Neural cell (in vitro differentiated cells): ENCODE data around the gene STK17B. TPM values are rescaled to one million over a fixed set of nuclear protein-coding genes. Genes with fewer than 3 reads are reported as not detected.

Source experiments
- H2AFZ ChIP-seq: fragments of 200-600, 300-800 bp; sonication (generic), shearing (Covaris generic); 2 replicates; pipeline ENCODE4 v1.6.0; 2014; ENCODE audit warnings: low read depth, mild to moderate bottlenecking, antibody characterized with exemption, low read length, moderate library complexity
- H3F3A ChIP-seq: fragments of 200-600 bp; shearing (Covaris generic); 2 replicates; pipeline ENCODE4 v1.6.1; 2016; ENCODE audit warnings: mild to moderate bottlenecking, moderate library complexity, mixed read lengths, antibody characterized with exemption, low read length; ENCODE audit not compliant: insufficient read depth, poor library complexity, severe bottlenecking
- H3K27ac ChIP-seq: fragments of 200-600, 300-800 bp; sonication (generic), shearing (Covaris generic); 2 replicates; pipeline ENCODE4 v1.5.1; 2014; ENCODE audit warnings: mild to moderate bottlenecking, low read length, moderate library complexity
- H3K27me3 ChIP-seq: fragments of 300-800, 200-600 bp; sonication (generic), shearing (Covaris generic); 2 replicates; pipeline ENCODE4 v1.6.0; 2014; ENCODE audit warnings: mild to moderate bottlenecking, low read depth, low read length, moderate library complexity; ENCODE audit not compliant: insufficient read depth
- H3K36me3 ChIP-seq: fragments of 300-800, 200-600 bp; sonication (generic), shearing (Covaris generic); 2 replicates; pipeline ENCODE4 v1.5.1; 2014; ENCODE audit warnings: mild to moderate bottlenecking, antibody characterized with exemption, low read length, moderate library complexity; ENCODE audit not compliant: insufficient read depth
- H3K4me2 ChIP-seq: fragments of 300-800, 200-600 bp; sonication (generic), shearing (Covaris generic); 2 replicates; pipeline ENCODE4 v1.6.0; 2014; ENCODE audit warnings: mild to moderate bottlenecking, low read length
- H3K4me3 ChIP-seq: fragments of 300-800, 200-600 bp; sonication (generic), shearing (Covaris generic); 2 replicates; pipeline ENCODE4 v1.5.1; 2014; ENCODE audit warnings: mild to moderate bottlenecking, low read length, moderate library complexity
- H3K79me2 ChIP-seq: fragments of 200-600 bp; shearing (Covaris generic); replicated peaks from 2 replicates; pipeline ENCODE4 v1.6.0; 2014; ENCODE audit warnings: mild to moderate bottlenecking, low read length, moderate library complexity; ENCODE audit not compliant: insufficient read depth
- H3K9ac ChIP-seq: fragments of 300-800, 200-600 bp; sonication (generic), shearing (Covaris generic); 2 replicates; pipeline ENCODE4 v1.6.1; 2016; ENCODE audit warnings: mild to moderate bottlenecking, low read length, mixed read lengths
- H3K9me2 ChIP-seq: fragments of 200-600 bp; shearing (Covaris generic); 2 replicates; pipeline ENCODE4 v1.6.1; 2016; ENCODE audit warnings: mild to moderate bottlenecking, low read length, mixed read lengths; ENCODE audit not compliant: insufficient read depth
- H3K9me3 ChIP-seq: fragments of 200-600, 300-800 bp; sonication (generic), shearing (Covaris generic); 2 replicates; pipeline ENCODE4 v1.6.1; 2016; ENCODE audit warnings: mild to moderate bottlenecking, mixed run types, low read length, moderate library complexity, mixed read lengths
- H4K20me1 ChIP-seq: fragments of 200-600 bp; shearing (Covaris generic); 2 replicates; pipeline ENCODE4 v1.6.1; 2016; ENCODE audit warnings: mild to moderate bottlenecking, mixed run types; ENCODE audit not compliant: insufficient read depth
- CTCF ChIP-seq: fragments of 450-650 bp; IDR thresholded peaks from 2 replicates; pipeline ENCODE4 v1.5.1; 2014; ENCODE audit warnings: antibody characterized with exemption, mild to moderate bottlenecking, moderate library complexity; ENCODE audit not compliant: poor library complexity, severe bottlenecking
- EP300 ChIP-seq: fragments of 450-650 bp; conservative IDR thresholded peaks from 2 replicates; pipeline ENCODE4 v1.6.1; 2014; ENCODE audit warnings: antibody characterized with exemption, mild to moderate bottlenecking, moderate library complexity; ENCODE audit not compliant: poor library complexity, severe bottlenecking
- EZH2 ChIP-seq: fragments of 200-600, 300-800 bp; shearing (Covaris generic), sonication (generic); IDR thresholded peaks from 2 replicates; pipeline ENCODE4 v1.6.1; 2014; ENCODE audit warnings: antibody characterized with exemption, low read length, borderline replicate concordance, mild to moderate bottlenecking; ENCODE audit not compliant: insufficient read depth, poor library complexity, severe bottlenecking
- MXI1 ChIP-seq: fragments of 450-650 bp; conservative IDR thresholded peaks from 2 replicates; pipeline ENCODE4 v1.6.1; 2014; ENCODE audit warnings: antibody characterized with exemption, mild to moderate bottlenecking; ENCODE audit not compliant: poor library complexity, severe bottlenecking
- POLR2AphosphoS5 ChIP-seq: IDR thresholded peaks from 2 replicates; pipeline ENCODE4 v1.6.1; 2012
- RAD21 ChIP-seq: fragments of 450-650 bp; conservative IDR thresholded peaks from 2 replicates; pipeline ENCODE4 v1.6.1; 2014; ENCODE audit warnings: antibody characterized with exemption, mild to moderate bottlenecking, moderate library complexity
- REST ChIP-seq: IDR thresholded peaks from 2 replicates; pipeline ENCODE4 v1.6.1; 2012; ENCODE audit warnings: borderline replicate concordance
- SMC3 ChIP-seq: fragments of 450-650 bp; conservative IDR thresholded peaks from 2 replicates; pipeline ENCODE4 v1.6.1; 2014; ENCODE audit warnings: antibody characterized with exemption, mild to moderate bottlenecking, moderate library complexity; ENCODE audit not compliant: poor library complexity
- TAF1 ChIP-seq: IDR thresholded peaks from 2 replicates; pipeline ENCODE4 v1.6.1; 2012; ENCODE audit warnings: low read depth
- polyA plus RNA-seq: library from polyadenylated mRNA; depleted of rRNA; stranded (reverse); fragments of >200 nt; gene quantifications from 2 replicates; pipeline ENCODE4 v1.2.3, GENCODE V29; 2014

STK17B gene
- polyA plus RNA-seq, 1 donor from 2014 or later, result 0.67 TPM

GRCh38 chr2:196108604-196109003, 62.8 kb downstream of the STK17B start:
- Histone ChIP-seq H4K20me1 (no peaks in the 10 kb centered on the region), H3K27ac (no peak overlapping the region), H2AFZ (no peak overlapping the region), H3K9me3 (no peaks in the 10 kb centered on the region), H3K36me3 (no peaks in the 10 kb centered on the region), H3K4me2 (no peak overlapping the region), H3K79me2 (no peaks in the 10 kb centered on the region), H3F3A (no peaks in the 10 kb centered on the region), H3K4me3 (no peak overlapping the region), H3K27me3 (no peaks in the 10 kb centered on the region), H3K9me2 (no peaks in the 10 kb centered on the region), H3K9ac (no peak overlapping the region)
- TF ChIP-seq RAD21 (no peak), MXI1 (no peak), CTCF (no peak), EP300 (no peak), EZH2 (no peak), REST (no peak), SMC3 (no peak), TAF1 (no peak), POLR2AphosphoS5 (no peak)

GRCh38 chr2:196105951-196106350, 65.4 kb downstream of the STK17B start:
- H3K36me3 ChIP-seq, result no peaks in the 10 kb centered on the region
- H3K4me3 ChIP-seq, result no peak overlapping the region
- H3K9me2 ChIP-seq, result no peaks in the 10 kb centered on the region
- H3K27ac ChIP-seq, result no peak overlapping the region
- no peak overlapping the region for H3K4me2 ChIP-seq
- H3F3A ChIP-seq, result no peaks in the 10 kb centered on the region
- H3K79me2 ChIP-seq, result no peaks in the 10 kb centered on the region
- no peaks in the 10 kb centered on the region for H3K9me3 ChIP-seq
- H3K27me3 ChIP-seq, result no peaks in the 10 kb centered on the region
- H2AFZ ChIP-seq, result no peak overlapping the region
- no peak overlapping the region for H3K9ac ChIP-seq
- no peaks in the 10 kb centered on the region for H4K20me1 ChIP-seq
- TF ChIP-seq POLR2AphosphoS5, result no peak
- no peak for TF ChIP-seq RAD21
- TF ChIP-seq SMC3, result no peak
- no peak for TF ChIP-seq CTCF
- no peak for TF ChIP-seq TAF1
- no peak for TF ChIP-seq REST
- TF ChIP-seq MXI1, result no peak
- TF ChIP-seq EP300, result no peak
- TF ChIP-seq EZH2, result no peak
